GM12864 (cell line): Measurements from ENCODE around the gene DHX35.

Experiments
- DNase-seq: peaks from one replicate; pipeline ENCODE4 v3.0.0-alpha.2; 2011; ENCODE audit warnings: low read depth
- H3K4me3 ChIP-seq: 2 replicates; pipeline ENCODE4 v1.5.1; 2011; ENCODE audit warnings: mild to moderate bottlenecking, low read depth, low read length, control low read depth
- TF ChIP-seq, protein P1 (sequence below): IDR thresholded peaks from 2 replicates; pipeline ENCODE4 v1.5.1; 2011; ENCODE audit warnings: low read depth, mild to moderate bottlenecking, moderate library complexity, low read length, control low read depth, inconsistent platforms; ENCODE audit errors: missing control alignments

The DHX35 gene

DNA sequence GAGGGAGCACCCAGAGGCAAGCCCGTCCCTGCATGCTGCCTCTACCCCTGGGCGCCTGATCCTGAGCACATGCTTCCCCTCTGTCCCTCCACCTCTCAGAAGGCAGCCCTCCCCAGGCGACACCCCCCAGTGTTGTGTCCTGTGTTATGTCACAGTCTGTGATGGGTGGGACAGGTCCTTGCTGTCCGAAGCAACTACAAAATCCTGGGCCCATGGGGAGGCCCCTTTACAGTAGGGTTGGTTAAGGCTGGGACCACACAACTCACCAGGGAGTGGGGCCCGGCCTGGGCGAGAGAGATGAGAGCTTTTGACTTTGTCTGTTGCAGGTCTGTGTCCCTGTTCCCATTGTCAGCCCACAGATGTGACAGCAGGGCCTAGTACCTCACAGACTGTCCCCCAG, 78.0 kb downstream of the DHX35 start:
- DNase-seq: no peak
- no peak overlapping the region for H3K4me3 ChIP-seq
- TF ChIP-seq, protein P1, sequence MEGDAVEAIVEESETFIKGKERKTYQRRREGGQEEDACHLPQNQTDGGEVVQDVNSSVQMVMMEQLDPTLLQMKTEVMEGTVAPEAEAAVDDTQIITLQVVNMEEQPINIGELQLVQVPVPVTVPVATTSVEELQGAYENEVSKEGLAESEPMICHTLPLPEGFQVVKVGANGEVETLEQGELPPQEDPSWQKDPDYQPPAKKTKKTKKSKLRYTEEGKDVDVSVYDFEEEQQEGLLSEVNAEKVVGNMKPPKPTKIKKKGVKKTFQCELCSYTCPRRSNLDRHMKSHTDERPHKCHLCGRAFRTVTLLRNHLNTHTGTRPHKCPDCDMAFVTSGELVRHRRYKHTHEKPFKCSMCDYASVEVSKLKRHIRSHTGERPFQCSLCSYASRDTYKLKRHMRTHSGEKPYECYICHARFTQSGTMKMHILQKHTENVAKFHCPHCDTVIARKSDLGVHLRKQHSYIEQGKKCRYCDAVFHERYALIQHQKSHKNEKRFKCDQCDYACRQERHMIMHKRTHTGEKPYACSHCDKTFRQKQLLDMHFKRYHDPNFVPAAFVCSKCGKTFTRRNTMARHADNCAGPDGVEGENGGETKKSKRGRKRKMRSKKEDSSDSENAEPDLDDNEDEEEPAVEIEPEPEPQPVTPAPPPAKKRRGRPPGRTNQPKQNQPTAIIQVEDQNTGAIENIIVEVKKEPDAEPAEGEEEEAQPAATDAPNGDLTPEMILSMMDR: no peak

DNA sequence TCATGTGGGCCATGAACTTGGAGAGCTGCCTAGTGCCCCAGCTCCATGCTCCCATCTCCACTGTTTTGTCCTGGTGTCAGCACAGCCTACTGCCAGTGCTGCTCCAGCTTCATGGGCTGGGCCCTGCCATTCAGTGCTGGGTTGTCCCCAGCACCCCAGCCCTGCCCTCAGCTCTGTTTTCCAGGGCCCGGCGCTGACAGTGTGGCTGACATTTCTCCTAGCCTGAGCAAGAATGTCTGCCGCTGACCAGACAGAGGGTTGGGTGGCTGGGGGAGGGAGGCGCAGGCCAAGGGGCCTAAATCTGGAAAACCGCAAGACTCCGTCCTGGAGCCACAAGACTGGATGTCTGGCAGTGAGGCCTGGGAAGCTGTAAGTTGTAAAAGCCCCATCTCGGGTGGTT, 78.9 kb downstream of the DHX35 start:
- DNase-seq: no peak
- TF ChIP-seq, protein P1: no peak
- H3K4me3 ChIP-seq: no peak overlapping the region

DNA sequence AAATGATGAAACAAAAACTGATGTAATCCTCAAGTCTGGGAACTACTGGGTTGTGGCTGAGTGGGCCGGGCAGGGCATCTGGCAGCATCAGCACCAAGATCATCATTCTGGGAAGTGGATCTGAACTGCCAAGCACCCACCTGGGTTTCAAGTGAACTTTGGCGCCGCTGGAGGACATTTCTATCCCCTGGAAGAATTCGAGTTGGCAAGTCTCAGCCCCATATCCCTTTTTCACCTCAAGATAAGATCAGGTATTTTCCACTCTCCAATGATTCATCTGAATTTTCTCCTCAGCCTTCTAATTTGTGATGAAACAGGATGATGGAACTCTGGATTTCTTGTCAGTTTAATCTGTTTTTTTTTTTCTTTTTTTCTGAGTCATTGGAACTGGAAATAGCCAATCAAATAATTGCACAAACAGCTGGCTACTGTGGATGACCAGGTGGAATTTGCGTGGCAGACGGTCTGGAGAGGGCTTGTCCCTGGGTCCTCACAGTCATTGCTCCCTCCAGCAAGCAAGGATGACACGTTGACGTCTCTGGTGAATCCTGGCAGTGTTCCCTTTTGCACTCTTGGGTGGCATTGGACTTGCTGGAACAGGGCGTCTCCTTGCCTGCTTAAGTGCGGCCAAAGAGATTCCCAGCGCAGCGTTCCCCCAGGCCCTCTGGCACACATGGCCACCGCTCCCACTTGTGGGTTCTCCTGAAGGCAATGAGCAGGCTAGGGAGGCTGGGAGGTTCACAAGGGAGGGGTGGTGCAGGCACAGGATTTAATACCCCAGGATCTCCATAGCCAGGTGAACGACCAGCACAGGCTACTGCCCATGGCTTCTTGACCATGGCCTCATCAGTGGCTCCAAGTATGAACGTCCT, 80.4 kb downstream of the DHX35 start:
- DNase-seq: no peak
- TF ChIP-seq, protein P1: no peak
- H3K4me3 ChIP-seq: no peak overlapping the region

DNA sequence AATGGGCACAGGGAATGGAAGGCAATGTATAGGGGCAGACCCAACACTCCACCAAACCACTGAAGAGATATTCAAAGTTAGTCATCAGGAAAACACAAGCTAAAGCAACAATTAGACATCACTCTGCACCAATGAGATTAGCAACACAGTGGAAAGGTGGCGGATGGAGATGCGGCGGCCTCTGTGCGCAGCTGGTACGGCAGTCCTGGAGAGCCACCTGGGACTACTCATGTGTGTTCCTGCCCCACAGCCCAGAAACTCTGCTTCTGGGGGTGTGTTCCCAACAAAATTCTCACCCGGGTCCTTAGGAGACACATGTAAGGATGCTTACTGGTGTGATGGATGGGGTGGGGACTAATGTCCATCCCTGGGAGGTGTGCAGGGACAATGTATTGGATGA, 82.4 kb downstream of the DHX35 start:
- no peak overlapping the region for H3K4me3 ChIP-seq
- TF ChIP-seq, protein P1: no peak
- no peak for DNase-seq

DNA sequence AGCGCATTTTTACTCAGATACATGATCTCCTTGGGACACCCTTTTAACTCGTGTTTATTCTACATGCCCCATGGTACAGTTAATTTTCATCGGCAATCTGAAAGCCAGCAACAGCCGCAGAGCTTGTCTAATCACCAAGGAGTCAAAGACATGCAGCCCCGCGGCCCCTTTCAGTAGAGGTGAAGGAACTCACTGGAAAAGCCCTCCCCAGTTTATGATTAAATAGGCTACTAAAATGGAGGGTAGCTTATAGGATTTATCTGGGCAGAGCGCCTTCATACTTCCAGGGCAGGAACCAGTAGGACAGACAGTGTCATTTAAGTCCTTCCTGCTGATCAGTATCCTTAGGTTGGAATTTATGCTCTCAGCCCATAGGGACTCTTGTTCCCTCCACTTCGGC, 83.5 kb downstream of the DHX35 start:
- H3K4me3 ChIP-seq: no peak overlapping the region
- TF ChIP-seq, protein P1: no peak
- DNase-seq: no peak

DNA sequence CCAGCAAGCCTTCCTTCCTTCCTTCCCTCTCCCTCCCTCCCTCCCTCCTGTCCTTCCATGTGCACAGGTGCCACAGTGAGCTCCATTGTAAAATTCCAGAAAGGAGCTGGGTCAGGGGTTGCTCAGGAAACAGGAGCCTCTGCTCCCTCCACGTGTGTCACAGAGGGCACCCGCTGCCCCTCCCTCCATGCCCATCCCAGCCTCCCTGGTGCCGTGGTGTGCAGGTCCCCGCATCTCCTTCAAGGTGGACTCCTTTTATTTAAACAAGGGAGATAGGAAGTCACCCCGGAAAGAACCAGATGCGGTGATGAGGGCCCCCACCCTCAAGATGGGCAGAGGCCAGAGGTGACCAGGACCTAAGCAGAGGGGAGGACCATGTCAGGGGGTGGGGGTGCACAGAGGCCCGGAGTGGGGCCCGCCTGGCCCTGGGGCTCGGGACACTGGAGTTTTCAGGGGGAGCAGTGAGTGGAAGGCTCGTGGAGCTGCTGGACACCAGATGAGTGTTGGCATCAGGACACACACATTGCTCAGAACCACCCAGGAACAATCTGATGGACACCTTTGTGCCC, 85.4 kb downstream of the DHX35 start:
- DNase-seq: no peak
- TF ChIP-seq, protein P1: no peak
- H3K4me3 ChIP-seq: no peak overlapping the region
